Measurements from ENCODE around the gene LRP2.

GRCh38 chr2:169291517-169291916 lies 70.8 kb downstream of the LRP2 start:
- TF ChIP-seq CREM (IDR thresholded peaks at IDR 0.05; ENCODE audit: low read depth): no peak
- no peak for TF ChIP-seq CREB1 (IDR thresholded peaks at IDR 0.05; ENCODE audit: low read depth)
- no peak for TF ChIP-seq NFYB (IDR thresholded peaks at IDR 0.05; ENCODE audit: insufficient read depth, low read depth, low read length)
- TF ChIP-seq HDGF (IDR thresholded peaks at IDR 0.05): no peak
- TF ChIP-seq CTCF (IDR thresholded peaks at IDR 0.05 in 2 of 3, conservative IDR thresholded peaks at IDR 0.05 in 1 of 3; ENCODE audit: control insufficient read depth in 2 of 3, extremely low read depth in 1 of 3, insufficient read depth in 1 of 3, low read depth in 3 of 3, low read length in 3 of 3): no peak
- TF ChIP-seq EZH2 (IDR thresholded peaks at IDR 0.05; ENCODE audit: borderline replicate concordance, control insufficient read depth, low read depth, low read length): no peak
- TF ChIP-seq ATF3 (IDR thresholded peaks at IDR 0.05; ENCODE audit: borderline replicate concordance, extremely low read depth, low read depth, low read length): no peak
- TF ChIP-seq SRF (IDR thresholded peaks at IDR 0.05; ENCODE audit: low read depth in 2 of 2, low read length in 2 of 2): no peak
- no peak for TF ChIP-seq TCF12 (IDR thresholded peaks at IDR 0.05; ENCODE audit: low read depth, low read length)
- TF ChIP-seq PBX3 (IDR thresholded peaks at IDR 0.05; ENCODE audit: insufficient replicate concordance, low read depth, low read length): no peak
- no peak for TF ChIP-seq CUX1 (IDR thresholded peaks at IDR 0.05; ENCODE audit: insufficient replicate concordance, low read depth, low read length)
- no peak for TF ChIP-seq CBFB (IDR thresholded peaks at IDR 0.05; ENCODE audit: low read depth)

All from GM12878 (cell line).